Testis (tissue), 2 donors: ENCODE measurements around the gene SERPINA4.

ENCODE experiments used
- CTCF ChIP-seq, 3 experiments: fragments of 450-650 bp in 2 of 3; fragments of 200-600 bp in 1 of 3; sonication (generic) in 1 of 3; IDR thresholded peaks; one replicate each; pipeline ENCODE4 v1.5.1; 2016 to 2019; ENCODE audit warnings: antibody characterized with exemption in 3 of 3, mild to moderate bottlenecking in 2 of 3, moderate library complexity in 1 of 3
- POLR2A ChIP-seq: fragments of 450-650 bp; IDR thresholded peaks from one replicate; pipeline ENCODE4 v1.6.1; 2017; ENCODE audit warnings: antibody characterized with exemption, mild to moderate bottlenecking, moderate library complexity

- no peak for TF ChIP-seq CTCF (IDR thresholded peaks at IDR 0.05)
- no peak for TF ChIP-seq POLR2A
Measured at GRCh38 chr14:94514351-94514750, 46.9 kb upstream of the SERPINA4 start.
